NCI-H345 treated with DMSO at 0.1 percent for 48 hours (cell line): ENCODE results near the gene PTH.

Experiments used
- DNase-seq: peaks from one replicate; lab custom pipeline; 2025; ENCODE audit not compliant: unreplicated experiment; lab: John Stamatoyannopoulos, UW

PTH gene

GRCh38 chr11:13495929-13496328 lies at the start of gene PTH:
Gene PTH (minus strand): TSS chr11:13495997. CDS start chr11:13492855, 3,142 bp downstream.
- no peak for DNase-seq

GRCh38 chr11:13538044-13538443 lies 42.2 kb upstream of the PTH start:
- DNase-seq = no peak

- DNase-seq = no peak
Measured at GRCh38 chr11:13535819-13536218, 40.0 kb upstream of the PTH start.

GRCh38 chr11:13534358-13534757 lies 38.6 kb upstream of the PTH start:
- no peak for DNase-seq

DNA sequence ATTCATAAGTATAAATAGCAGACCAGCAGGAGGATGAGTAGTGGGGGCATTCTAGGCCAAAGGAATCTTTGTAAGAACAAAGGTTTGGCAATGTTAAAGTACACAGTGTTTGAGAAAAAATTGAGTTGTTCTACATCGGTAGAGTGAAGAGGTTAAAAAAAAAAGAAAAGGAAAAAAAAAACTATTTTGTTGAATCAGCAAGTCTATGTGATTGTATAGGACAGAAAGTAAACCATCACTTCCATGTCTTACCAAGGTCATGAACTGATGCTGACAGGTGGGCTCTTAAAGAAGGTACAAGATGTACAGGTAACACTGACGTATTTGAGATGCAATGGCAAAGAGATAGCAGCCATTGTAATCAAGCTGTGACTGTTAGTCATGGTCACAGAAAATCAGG lies 29.5 kb upstream of the PTH start:
- no peak for DNase-seq

DNA sequence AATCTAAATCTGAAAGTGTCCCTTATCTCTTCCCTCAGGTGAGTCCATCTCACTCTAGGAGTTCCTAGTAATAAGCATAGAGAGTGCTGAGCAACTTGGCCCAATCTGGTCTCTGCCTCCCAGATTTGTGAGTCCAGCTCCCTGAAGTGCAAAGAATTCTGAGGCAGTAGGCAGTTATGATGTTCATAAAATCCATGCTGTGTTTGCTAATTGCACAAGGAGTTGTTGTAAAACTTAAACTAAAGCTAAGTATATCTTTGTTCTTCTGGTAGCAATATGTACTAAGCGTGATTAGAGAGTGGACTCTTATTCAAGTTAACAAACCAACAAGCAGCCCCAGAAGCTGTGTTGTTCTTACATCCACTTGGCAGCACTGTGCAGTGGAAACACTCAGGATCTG lies 7.6 kb upstream of the PTH start:
- DNase-seq = no peak

- no peak for DNase-seq
Measured at GRCh38 chr11:13502492-13502891, 6.7 kb upstream of the PTH start.

- DNase-seq = no peak
Measured at GRCh38 chr11:13494051-13494450, 1.7 kb downstream of the PTH start.

DNA sequence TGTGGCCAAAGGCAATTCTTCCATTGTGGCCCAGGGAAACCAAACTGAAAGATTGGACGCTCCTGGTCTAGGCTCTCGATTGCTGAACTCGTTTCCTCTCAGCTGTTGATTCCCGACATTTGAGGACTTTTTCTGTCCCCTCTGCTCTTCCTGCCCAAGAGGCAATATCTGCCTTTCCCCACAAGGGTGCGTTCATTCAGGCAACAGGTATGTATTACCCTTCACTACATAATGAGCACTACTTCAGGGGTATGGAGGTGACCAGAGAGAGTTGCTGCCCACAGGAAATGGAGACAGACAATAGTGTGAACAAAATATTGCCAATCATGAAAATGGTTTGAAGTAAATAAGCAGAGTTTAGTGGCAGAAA lies 8.2 kb downstream of the PTH start:
- DNase-seq = no peak

- no peak for DNase-seq
Measured at GRCh38 chr11:13486926-13487660, 8.7 kb downstream of the PTH start.

GRCh38 chr11:13480198-13480597 lies 15.6 kb downstream of the PTH start:
- no peak for DNase-seq

DNA sequence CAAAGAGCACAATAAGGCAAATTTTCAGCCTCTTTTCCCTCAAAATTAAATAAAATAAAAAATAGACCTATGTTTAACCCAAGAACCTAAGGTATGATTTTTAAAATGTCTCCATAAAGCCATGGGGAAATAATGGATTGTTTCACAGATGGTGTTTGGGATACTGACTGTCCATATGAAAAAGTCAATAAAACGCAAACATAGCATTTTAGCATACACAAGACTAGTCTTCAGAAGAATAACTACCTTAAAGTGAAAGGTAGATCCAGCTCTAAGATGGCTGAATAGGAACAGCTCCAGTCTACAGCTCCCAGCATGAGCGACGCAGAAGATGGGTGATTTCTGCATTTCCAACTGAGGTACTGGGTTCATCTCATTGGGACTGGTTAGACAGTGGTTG lies 16.1 kb downstream of the PTH start:
- no peak for DNase-seq

DNA sequence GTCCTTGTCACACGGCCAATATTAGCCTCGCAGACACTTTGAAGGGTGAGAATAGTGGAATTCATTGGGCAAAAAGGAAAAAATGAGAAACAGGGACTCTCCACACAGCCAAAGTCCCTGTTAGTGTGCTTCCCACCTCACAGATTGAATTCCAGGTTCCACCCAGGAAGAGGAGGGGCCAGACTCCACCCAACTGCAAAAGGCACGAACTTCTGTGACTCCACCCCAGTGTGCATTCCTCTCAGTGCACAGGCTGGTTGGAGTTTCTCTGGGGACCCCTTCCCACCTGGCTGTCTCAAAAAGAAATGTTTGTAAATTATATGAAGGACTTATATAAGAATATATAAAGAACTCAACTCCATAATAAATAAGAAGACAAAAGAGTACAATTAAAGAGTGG lies 20.7 kb downstream of the PTH start:
- no peak for DNase-seq

DNA sequence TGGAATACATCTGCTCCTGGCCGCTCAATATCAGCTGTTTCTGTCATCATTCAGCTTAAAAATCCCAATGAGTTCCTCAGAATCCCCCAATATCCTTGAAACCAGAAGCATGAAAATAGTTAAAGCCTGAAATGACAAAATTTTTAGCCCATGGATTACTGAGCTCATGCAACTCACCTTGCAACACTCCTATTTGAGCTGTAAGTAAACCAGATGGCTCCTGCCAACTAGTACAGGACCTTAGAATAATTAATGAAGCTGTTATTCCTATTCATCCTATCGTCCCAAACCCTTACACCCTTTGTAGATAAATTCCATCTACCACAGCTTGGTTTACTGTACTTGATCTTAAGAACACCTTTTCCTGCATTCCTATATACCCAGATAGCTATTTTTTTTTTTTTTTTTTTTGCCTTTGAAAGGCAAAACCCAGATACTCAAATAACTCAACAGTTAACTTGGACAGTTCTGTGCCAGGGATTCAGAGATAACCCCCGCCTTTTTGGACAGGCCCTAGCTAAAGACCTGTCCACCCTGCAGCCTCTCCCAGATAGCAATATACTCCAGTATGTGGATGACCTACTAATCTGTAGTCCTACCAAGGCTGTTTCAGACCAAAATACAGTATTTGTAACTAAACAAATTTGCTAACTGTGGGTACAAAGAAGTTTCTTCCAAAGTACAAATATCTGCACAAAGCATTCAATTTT lies 22.6 kb downstream of the PTH start:
- no peak for DNase-seq

- no peak for DNase-seq
Measured at GRCh38 chr11:13468750-13469149, 27.0 kb downstream of the PTH start.

DNA sequence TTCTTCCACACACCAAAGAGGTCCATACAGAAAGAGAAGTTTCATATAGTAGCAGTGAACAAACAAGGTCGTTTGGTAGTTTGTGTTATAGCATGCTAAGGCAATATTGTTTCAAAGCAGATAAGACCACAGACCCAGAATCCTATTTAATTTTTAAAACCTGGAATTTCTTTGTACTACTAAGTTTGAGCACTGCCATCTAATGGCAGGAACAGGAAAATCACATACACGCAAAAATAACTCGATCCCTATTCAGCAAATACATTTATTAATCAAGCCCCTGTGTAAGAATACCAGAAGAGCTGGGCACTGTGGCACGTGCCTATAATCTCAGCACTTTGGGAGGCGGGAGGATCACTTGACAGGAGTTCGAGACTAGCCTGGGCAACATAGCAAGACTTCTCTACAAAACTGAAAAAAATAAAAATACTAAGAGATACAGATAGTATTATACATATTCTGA lies 29.9 kb downstream of the PTH start:
- DNase-seq = peak; percentile 49

GRCh38 chr11:13463779-13464290 lies 32.0 kb downstream of the PTH start:
- peak; percentile 40 for DNase-seq

DNA sequence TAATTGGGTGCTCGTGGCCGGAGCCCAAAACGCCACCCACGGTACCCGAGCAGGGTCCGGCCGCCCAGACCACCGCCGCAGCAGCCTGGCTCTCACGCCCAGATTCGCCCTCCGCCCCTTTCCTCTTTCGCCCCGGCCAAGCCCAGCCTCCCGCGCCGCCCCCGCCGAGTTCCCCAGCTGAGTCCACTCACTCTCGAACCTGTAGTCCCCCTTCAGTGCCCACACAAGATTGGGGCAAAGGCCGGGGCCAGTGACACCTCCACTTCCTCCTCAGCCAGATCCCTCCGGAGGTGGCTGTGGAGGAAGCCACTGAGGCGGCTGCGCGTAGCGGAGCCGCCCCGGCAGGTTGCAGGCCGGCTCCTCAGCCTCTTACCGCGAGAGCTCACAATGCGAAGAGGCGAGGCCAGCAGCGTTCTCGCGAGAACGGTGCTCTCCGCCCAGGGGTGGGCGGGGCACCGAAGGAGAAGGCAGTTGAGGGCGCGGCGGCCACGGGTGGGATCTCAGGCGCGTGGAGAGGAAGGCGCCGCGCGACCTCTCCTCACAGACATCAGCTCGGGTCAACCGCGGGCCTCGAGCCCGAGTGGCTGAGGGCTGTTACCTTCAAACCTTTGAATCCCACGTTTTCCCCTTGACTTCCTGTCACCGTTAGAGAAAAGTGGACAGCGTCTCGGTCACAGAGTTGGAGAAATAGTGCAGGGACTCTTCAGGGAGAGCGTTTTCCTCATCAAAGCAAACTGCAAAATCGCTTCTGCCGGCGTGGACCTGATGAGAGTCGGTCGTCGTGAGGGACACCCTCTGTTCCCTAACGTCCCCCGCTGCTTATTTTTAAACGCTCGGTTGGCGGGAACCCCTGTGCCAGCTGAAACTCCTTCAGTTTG lies 32.7 kb downstream of the PTH start, which contains the start of gene BTBD10:
Gene BTBD10, minus strand, starts transcription at position 322 of the 878 bp plus-strand sequence. CDS start 18,098 bp downstream, outside the sequence.
- DNase-seq = peak; percentile 86

GRCh38 chr11:13462311-13462900 lies 33.4 kb downstream of the PTH start:
- DNase-seq = peak; percentile 33

DNA sequence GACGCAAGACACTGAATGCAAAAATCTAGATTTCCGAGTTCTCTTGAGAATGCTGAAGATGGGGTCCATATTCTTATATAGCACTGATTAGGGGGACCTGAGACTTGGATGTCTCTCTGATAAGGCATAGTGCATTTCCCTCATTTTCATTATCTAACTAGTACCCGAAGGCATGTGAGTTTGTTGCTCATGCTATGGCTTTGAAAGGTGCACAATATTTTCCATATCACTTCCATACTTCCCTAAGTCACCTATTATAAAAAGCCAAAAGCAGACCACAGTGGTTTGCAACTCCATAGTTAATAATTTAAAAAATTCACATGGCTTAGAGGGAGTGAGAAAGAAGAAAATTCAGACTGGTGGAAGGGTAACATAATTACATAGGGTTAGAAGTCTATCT lies 34.5 kb downstream of the PTH start:
- no peak for DNase-seq
